Kidney glomerular epithelial cell (primary cell): Measurements from ENCODE around the gene NAA50.
A peak's percentile ranks its signal among the peaks of the same experiment; 100 is the strongest.

Experiments used
- DNase-seq: peaks from one replicate; lab custom pipeline; 2025; lab: John Stamatoyannopoulos, UW

The NAA50 gene

GRCh38 chr3:113745756-113746547 lies at the start of gene NAA50:
NAA50 (minus strand) TSS chr3:113746249; CDS start chr3:113745949, 300 bp downstream.
- DNase-seq: peak; percentile 93

- DNase-seq: no peak
These were observed 49.6 kb upstream of the NAA50 start for GRCh38 chr3:113795693-113796092.

- no peak for DNase-seq
These were observed 48.5 kb upstream of the NAA50 start for GRCh38 chr3:113794526-113794925.

- DNase-seq: no peak
These were observed 45.3 kb upstream of the NAA50 start for GRCh38 chr3:113791381-113791780.

- no peak for DNase-seq
These were observed 37.9 kb upstream of the NAA50 start for GRCh38 chr3:113783980-113784379.

- DNase-seq: peak; percentile 63
These were observed 37.4 kb upstream of the NAA50 start for GRCh38 chr3:113783463-113783862.

GRCh38 chr3:113776564-113776963 lies 30.5 kb upstream of the NAA50 start:
- no peak for DNase-seq

- no peak for DNase-seq
These were observed 29.5 kb upstream of the NAA50 start for GRCh38 chr3:113775516-113775915.

GRCh38 chr3:113773381-113773780 lies 27.3 kb upstream of the NAA50 start:
- peak; percentile 13 for DNase-seq

- no peak for DNase-seq
These were observed 25.9 kb upstream of the NAA50 start for GRCh38 chr3:113771993-113772392.

- DNase-seq: no peak
These were observed 23.5 kb upstream of the NAA50 start for GRCh38 chr3:113769551-113769950.

GRCh38 chr3:113764698-113765097 lies 18.6 kb upstream of the NAA50 start:
- no peak for DNase-seq

GRCh38 chr3:113758389-113759024 lies 12.5 kb upstream of the NAA50 start:
- DNase-seq: peak; percentile 49

- DNase-seq: no peak
These were observed 8.6 kb upstream of the NAA50 start for GRCh38 chr3:113754494-113755159.

GRCh38 chr3:113753376-113753985 lies 7.4 kb upstream of the NAA50 start:
- no peak for DNase-seq

GRCh38 chr3:113751141-113751540 lies 5.1 kb upstream of the NAA50 start:
- DNase-seq: no peak

- DNase-seq: no peak
These were observed 1.4 kb upstream of the NAA50 start for GRCh38 chr3:113747283-113748046.

GRCh38 chr3:113746548-113747282 lies 666 bp upstream of the NAA50 start, which contains the start of gene ATP6V1A:
ATP6V1A (plus strand) TSS chr3:113747035; CDS start chr3:113778754, 31,719 bp downstream.
- DNase-seq: peak; percentile 93

- DNase-seq: peak; percentile 85
These were observed 901 bp downstream of the NAA50 start for GRCh38 chr3:113744941-113745755.

GRCh38 chr3:113743006-113743630 lies 2.9 kb downstream of the NAA50 start:
- DNase-seq: no peak
